ENCODE data around the gene GNAS-AS1.
"Not testable (repeated sequence)": the region's sequence is repeated elsewhere in the genome, so short reads cannot be mapped to it uniquely, and the experiment has no call there.

GNAS-AS1 gene

GRCh38 chr20:58829531-58829941, 21.2 kb downstream of the GNAS-AS1 start:
- FAIRE-seq, result no peak

- not testable (repeated sequence) for FAIRE-seq
These were observed 21.9 kb downstream of the GNAS-AS1 start for GRCh38 chr20:58828804-58829203.

GRCh38 chr20:58828136-58828535, 22.6 kb downstream of the GNAS-AS1 start:
- no peak for FAIRE-seq

GRCh38 chr20:58826271-58826670, 24.4 kb downstream of the GNAS-AS1 start:
- no peak for FAIRE-seq

- no peak for FAIRE-seq
These were observed 25.3 kb downstream of the GNAS-AS1 start for GRCh38 chr20:58825450-58825849.

- no peak for FAIRE-seq
These were observed 25.9 kb downstream of the GNAS-AS1 start for GRCh38 chr20:58824843-58825242.

- FAIRE-seq, result no peak
These were observed 27.7 kb downstream of the GNAS-AS1 start for GRCh38 chr20:58822748-58823730.

- FAIRE-seq, result no peak
These were observed 28.6 kb downstream of the GNAS-AS1 start for GRCh38 chr20:58822149-58822548.

- not testable (repeated sequence) for FAIRE-seq
These were observed 30.2 kb downstream of the GNAS-AS1 start for GRCh38 chr20:58820515-58820914.

- no peak for FAIRE-seq
These were observed 30.8 kb downstream of the GNAS-AS1 start for GRCh38 chr20:58819921-58820320.

GRCh38 chr20:58818586-58819285, 32.0 kb downstream of the GNAS-AS1 start:
- FAIRE-seq, result no peak

GRCh38 chr20:58817748-58818147, 33.0 kb downstream of the GNAS-AS1 start:
- no peak for FAIRE-seq

GRCh38 chr20:58816957-58817651, 33.6 kb downstream of the GNAS-AS1 start:
- FAIRE-seq, result no peak

GRCh38 chr20:58816051-58816450, 34.7 kb downstream of the GNAS-AS1 start:
- no peak for FAIRE-seq

- no peak for FAIRE-seq
These were observed 35.3 kb downstream of the GNAS-AS1 start for GRCh38 chr20:58815448-58815847.

- no peak for FAIRE-seq
These were observed 37.3 kb downstream of the GNAS-AS1 start for GRCh38 chr20:58813369-58813768.

- FAIRE-seq, result no peak
These were observed 39.4 kb downstream of the GNAS-AS1 start for GRCh38 chr20:58811334-58811733.

GRCh38 chr20:58810879-58811250, 39.8 kb downstream of the GNAS-AS1 start:
- FAIRE-seq, result no peak

GRCh38 chr20:58810116-58810878, 40.4 kb downstream of the GNAS-AS1 start:
- no peak for FAIRE-seq

- FAIRE-seq, result no peak
These were observed 42.2 kb downstream of the GNAS-AS1 start for GRCh38 chr20:58808271-58809046.

- FAIRE-seq, result no peak
These were observed 42.9 kb downstream of the GNAS-AS1 start for GRCh38 chr20:58807801-58808200.

GRCh38 chr20:58803533-58803932, 47.2 kb downstream of the GNAS-AS1 start:
- FAIRE-seq, result no peak
